GM19372 (cell line): ENCODE measurements around the gene ADAM17.
"Not testable (repeated sequence)": the region's sequence is repeated elsewhere in the genome, so short reads cannot be mapped to it uniquely, and the experiment has no call there.

ENCODE experiments used
- ATAC-seq: cut with Tn5 transposase; IDR thresholded peaks from one replicate; pipeline ENCODE4 v1.9.1; 2021; ENCODE audit warnings: mild to moderate bottlenecking, low read depth, moderate library complexity; ENCODE audit not compliant: unreplicated experiment

Gene ADAM17

GRCh38 chr2:9527995-9528787, 27.4 kb downstream of the ADAM17 start:
- no peak for ATAC-seq

GRCh38 chr2:9525266-9525665, 30.4 kb downstream of the ADAM17 start:
- ATAC-seq: no peak

GRCh38 chr2:9524291-9524690, 31.3 kb downstream of the ADAM17 start:
- no peak for ATAC-seq

- ATAC-seq: no peak
Observed at GRCh38 chr2:9519250-9519649, 36.4 kb downstream of the ADAM17 start.

GRCh38 chr2:9518780-9519179, 36.9 kb downstream of the ADAM17 start:
- ATAC-seq: no peak

- ATAC-seq: no peak
Observed at GRCh38 chr2:9518163-9518562, 37.5 kb downstream of the ADAM17 start.

GRCh38 chr2:9517118-9517782, 38.4 kb downstream of the ADAM17 start:
- no peak for ATAC-seq

GRCh38 chr2:9513946-9514345, 41.7 kb downstream of the ADAM17 start:
- not testable (repeated sequence) for ATAC-seq

- ATAC-seq: no peak
Observed at GRCh38 chr2:9508931-9509330, 46.7 kb downstream of the ADAM17 start.

GRCh38 chr2:9498210-9498609, 57.4 kb downstream of the ADAM17 start:
- no peak for ATAC-seq

- no peak for ATAC-seq
Observed at GRCh38 chr2:9497017-9497416, 58.6 kb downstream of the ADAM17 start.

- no peak for ATAC-seq
Observed at GRCh38 chr2:9494081-9494480, 61.5 kb downstream of the ADAM17 start.

GRCh38 chr2:9493478-9493877, 62.2 kb downstream of the ADAM17 start:
- ATAC-seq: no peak

GRCh38 chr2:9492927-9493326, 62.7 kb downstream of the ADAM17 start:
- no peak for ATAC-seq

GRCh38 chr2:9490789-9491188, 64.8 kb downstream of the ADAM17 start:
- no peak for ATAC-seq

- no peak for ATAC-seq
Observed at GRCh38 chr2:9488583-9489547, 66.8 kb downstream of the ADAM17 start.

- no peak for ATAC-seq
Observed at GRCh38 chr2:9484533-9484932, 71.1 kb downstream of the ADAM17 start.

- no peak for ATAC-seq
Observed at GRCh38 chr2:9483107-9483506, 72.5 kb downstream of the ADAM17 start.

GRCh38 chr2:9480157-9480556, 75.5 kb downstream of the ADAM17 start:
- ATAC-seq: no peak

GRCh38 chr2:9478526-9478925, 77.1 kb downstream of the ADAM17 start:
- ATAC-seq: no peak

GRCh38 chr2:9477914-9478313, 77.7 kb downstream of the ADAM17 start:
- no peak for ATAC-seq
